ENCODE data around the gene DBT.
"Not testable (repeated sequence)": the region's sequence is repeated elsewhere in the genome, so short reads cannot be mapped to it uniquely, and the experiment has no call there.

DBT gene

GRCh38 chr1:100202703-100203102 lies 46.9 kb downstream of the DBT start:
- TF ChIP-seq FEZF1 (tag by site-specific recombination; IDR thresholded peaks at IDR 0.05) (0 out of 2 replicates have a peak, but pooled peaks have one; percentile 10), OVOL3 (tag by site-specific recombination; IDR thresholded peaks at IDR 0.05) (0 out of 2 replicates have a peak, but pooled peaks have one; percentile 26)
- H3K4me1 ChIP-seq (ENCODE audit: control insufficient read depth, insufficient read depth, low read length); H3K4me3 ChIP-seq (ENCODE audit: low read depth, low read length); H3K27ac ChIP-seq (ENCODE audit: extremely low read depth, low read depth, low read length); H3K9me3 ChIP-seq (ENCODE audit: control insufficient read depth, insufficient read depth, low read depth, low read length); POLR2A ChIA-PET; CTCF ChIA-PET: not testable (repeated sequence)
- H3K36me3 ChIP-seq (ENCODE audit: control insufficient read depth in 2 of 2, insufficient read depth in 1 of 2, low read length in 2 of 2) = peaks cover 5 to 44% of the 10 kb centered on the region in 2 experiments; a peak in 2 of 3 replicates

DNA sequence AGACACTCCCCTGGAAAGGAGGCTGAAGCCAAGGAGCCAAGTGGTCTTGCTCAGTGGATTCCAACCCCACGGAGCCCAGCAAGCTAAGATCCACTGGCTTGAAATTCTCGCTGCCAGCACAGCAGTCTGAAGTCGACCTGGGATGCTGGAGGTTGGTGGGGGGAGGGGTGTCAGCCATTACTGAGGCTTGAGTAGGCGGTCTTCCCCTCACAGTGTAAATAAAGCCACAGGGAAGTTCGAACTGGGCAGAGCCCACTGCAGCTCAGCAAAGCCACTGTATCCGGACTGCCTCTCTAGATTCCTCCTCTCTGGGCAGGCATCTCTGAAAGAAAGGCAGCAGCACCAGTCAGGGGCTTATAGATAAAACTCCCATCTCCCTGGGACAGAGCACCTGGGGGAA lies 49.6 kb downstream of the DBT start:
- POLR2A ChIA-PET; H3K27ac ChIP-seq (ENCODE audit: extremely low read depth, low read depth, low read length); CTCF ChIA-PET; H3K9me3 ChIP-seq (ENCODE audit: control insufficient read depth, insufficient read depth, low read depth, low read length); H3K4me1 ChIP-seq (ENCODE audit: control insufficient read depth, insufficient read depth, low read length); H3K4me3 ChIP-seq (ENCODE audit: low read depth, low read length): not testable (repeated sequence)
- peaks cover 3 to 44% of the 10 kb centered on the region in 2 experiments for H3K36me3 ChIP-seq (ENCODE audit: control insufficient read depth in 2 of 2, insufficient read depth in 1 of 2, low read length in 2 of 2)

DNA sequence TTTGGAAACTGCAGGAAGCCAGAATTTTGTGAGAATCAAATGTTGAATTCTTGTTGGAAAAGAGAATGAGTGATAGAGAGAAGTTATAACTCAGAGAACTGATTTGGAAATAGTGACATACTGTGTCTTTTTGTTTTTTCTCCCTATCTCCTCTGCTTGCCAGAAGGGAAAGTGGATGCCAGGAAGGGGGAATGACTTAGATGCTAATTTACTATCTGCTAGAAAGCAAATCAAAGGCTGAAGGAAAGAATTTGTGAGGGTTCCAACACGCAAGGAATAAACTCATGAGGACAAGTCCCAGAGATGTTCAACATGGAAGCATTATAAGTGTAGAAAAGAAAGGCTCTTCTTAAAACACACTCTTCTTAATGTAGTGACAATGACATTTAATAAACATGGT lies 51.0 kb downstream of the DBT start:
- ChIA-PET CTCF (no interaction called here), POLR2A (interaction anchor here (0.6 kb wide), 1 partner anchor 260 kb away, joined by 3 read pairs; no protein-coding TSS in a partner anchor)
- Histone ChIP-seq H3K9me3 (ENCODE audit: control insufficient read depth, insufficient read depth, low read depth, low read length) (no peaks in the 10 kb centered on the region), H3K36me3 (ENCODE audit: control insufficient read depth in 2 of 2, insufficient read depth in 1 of 2, low read length in 2 of 2) (peaks cover 12 to 44% of the 10 kb centered on the region in 2 experiments), H3K4me1 (ENCODE audit: control insufficient read depth, insufficient read depth, low read length) (no peaks in the 10 kb centered on the region), H3K27ac (ENCODE audit: extremely low read depth, low read depth, low read length) (no peak overlapping the region), H3K4me3 (ENCODE audit: low read depth, low read length) (no peak overlapping the region)
- TF ChIP-seq, protein P1, sequence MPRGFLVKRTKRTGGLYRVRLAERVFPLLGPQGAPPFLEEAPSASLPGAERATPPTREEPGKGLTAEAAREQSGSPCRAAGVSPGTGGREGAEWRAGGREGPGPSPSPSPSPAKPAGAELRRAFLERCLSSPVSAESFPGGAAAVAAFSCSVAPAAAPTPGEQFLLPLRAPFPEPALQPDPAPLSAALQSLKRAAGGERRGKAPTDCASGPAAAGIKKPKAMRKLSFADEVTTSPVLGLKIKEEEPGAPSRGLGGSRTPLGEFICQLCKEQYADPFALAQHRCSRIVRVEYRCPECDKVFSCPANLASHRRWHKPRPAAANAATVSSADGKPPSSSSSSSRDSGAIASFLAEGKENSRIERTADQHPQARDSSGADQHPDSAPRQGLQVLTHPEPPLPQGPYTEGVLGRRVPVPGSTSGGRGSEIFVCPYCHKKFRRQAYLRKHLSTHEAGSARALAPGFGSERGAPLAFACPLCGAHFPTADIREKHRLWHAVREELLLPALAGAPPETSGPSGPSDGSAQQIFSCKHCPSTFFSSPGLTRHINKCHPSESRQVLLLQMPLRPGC (tag by site-specific recombination; IDR thresholded peaks at IDR 0.05) = no peak
- TF ChIP-seq ZNF202 (tag by site-specific recombination; IDR thresholded peaks at IDR 0.05; ENCODE audit: borderline replicate concordance) (no peak), ZNF529 (tag by site-specific recombination; IDR thresholded peaks at IDR 0.05; ENCODE audit: insufficient replicate concordance) (no peak), YY2 (tag by site-specific recombination; IDR thresholded peaks at IDR 0.05) (no peak), TRIM28 (IDR thresholded peaks at IDR 0.05; ENCODE audit: borderline replicate concordance, low read length) (no peak)

DNA sequence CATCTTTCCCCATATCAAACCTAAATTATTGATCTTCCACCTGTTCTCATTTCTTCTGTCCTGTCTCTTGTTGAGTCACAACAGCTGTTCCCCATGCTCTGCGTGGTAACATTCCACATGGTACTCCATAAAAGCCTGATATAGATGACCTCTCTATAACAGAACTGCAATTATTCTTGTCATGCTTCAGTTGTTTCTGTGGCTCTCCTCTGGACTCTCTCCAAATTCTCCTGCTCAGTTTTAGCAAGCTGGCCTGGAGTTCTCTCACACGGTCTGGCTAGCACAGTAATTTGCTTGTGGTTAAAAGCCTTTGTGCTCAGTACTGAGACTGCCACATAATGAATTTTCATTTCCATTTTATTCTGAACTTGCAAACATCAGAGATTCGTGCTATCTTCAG lies 61.0 kb downstream of the DBT start:
- no peaks in the 10 kb centered on the region for H3K9me3 ChIP-seq (ENCODE audit: control insufficient read depth, insufficient read depth, low read depth, low read length)
- ChIA-PET CTCF (interaction anchor here (0.6 kb wide), 1 partner anchor 1166 kb away, joined by 3 read pairs; no protein-coding TSS in a partner anchor), POLR2A (no interaction called here)
- H3K27ac ChIP-seq (ENCODE audit: extremely low read depth, low read depth, low read length) = no peak overlapping the region
- no peak overlapping the region for H3K4me3 ChIP-seq (ENCODE audit: low read depth, low read length)
- 0 out of 2 replicates have a peak, but pooled peaks cover 5% of the 10 kb centered on the region for H3K4me1 ChIP-seq (ENCODE audit: control insufficient read depth, insufficient read depth, low read length)
- H3K36me3 ChIP-seq (ENCODE audit: control insufficient read depth in 2 of 2, insufficient read depth in 1 of 2, low read length in 2 of 2) = peaks cover 0 to 3% of the 10 kb centered on the region in 2 experiments; a peak in 1 of 3 replicates
- no peak for TF ChIP-seq WT1 (tag by site-specific recombination; IDR thresholded peaks at IDR 0.05)
- no peak for TF ChIP-seq ZNF391 (tag by site-specific recombination; IDR thresholded peaks at IDR 0.05; ENCODE audit: borderline replicate concordance, low read depth)
- TF ChIP-seq ZNF366 (tag by site-specific recombination; conservative IDR thresholded peaks at IDR 0.05) = peak; percentile 32; the same call in 1 of the 2 replicates
- TF ChIP-seq IKZF3 (tag by site-specific recombination; IDR thresholded peaks at IDR 0.05) = 0 out of 2 replicates have a peak, but pooled peaks have one; percentile 38
- no peak for TF ChIP-seq ZNF114 (tag by site-specific recombination; IDR thresholded peaks at IDR 0.05)
- TF ChIP-seq ZXDB (tag by site-specific recombination; IDR thresholded peaks at IDR 0.05) = peak; percentile 30; the same call in 1 of the 2 replicates
- TF ChIP-seq, protein P2, sequence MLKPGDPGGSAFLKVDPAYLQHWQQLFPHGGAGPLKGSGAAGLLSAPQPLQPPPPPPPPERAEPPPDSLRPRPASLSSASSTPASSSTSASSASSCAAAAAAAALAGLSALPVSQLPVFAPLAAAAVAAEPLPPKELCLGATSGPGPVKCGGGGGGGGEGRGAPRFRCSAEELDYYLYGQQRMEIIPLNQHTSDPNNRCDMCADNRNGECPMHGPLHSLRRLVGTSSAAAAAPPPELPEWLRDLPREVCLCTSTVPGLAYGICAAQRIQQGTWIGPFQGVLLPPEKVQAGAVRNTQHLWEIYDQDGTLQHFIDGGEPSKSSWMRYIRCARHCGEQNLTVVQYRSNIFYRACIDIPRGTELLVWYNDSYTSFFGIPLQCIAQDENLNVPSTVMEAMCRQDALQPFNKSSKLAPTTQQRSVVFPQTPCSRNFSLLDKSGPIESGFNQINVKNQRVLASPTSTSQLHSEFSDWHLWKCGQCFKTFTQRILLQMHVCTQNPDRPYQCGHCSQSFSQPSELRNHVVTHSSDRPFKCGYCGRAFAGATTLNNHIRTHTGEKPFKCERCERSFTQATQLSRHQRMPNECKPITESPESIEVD (tag by site-specific recombination; IDR thresholded peaks at IDR 0.05) = peak; percentile 81
- TF ChIP-seq, protein P3, sequence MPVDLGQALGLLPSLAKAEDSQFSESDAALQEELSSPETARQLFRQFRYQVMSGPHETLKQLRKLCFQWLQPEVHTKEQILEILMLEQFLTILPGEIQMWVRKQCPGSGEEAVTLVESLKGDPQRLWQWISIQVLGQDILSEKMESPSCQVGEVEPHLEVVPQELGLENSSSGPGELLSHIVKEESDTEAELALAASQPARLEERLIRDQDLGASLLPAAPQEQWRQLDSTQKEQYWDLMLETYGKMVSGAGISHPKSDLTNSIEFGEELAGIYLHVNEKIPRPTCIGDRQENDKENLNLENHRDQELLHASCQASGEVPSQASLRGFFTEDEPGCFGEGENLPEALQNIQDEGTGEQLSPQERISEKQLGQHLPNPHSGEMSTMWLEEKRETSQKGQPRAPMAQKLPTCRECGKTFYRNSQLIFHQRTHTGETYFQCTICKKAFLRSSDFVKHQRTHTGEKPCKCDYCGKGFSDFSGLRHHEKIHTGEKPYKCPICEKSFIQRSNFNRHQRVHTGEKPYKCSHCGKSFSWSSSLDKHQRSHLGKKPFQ (tag by site-specific recombination; IDR thresholded peaks at IDR 0.05) = no peak; the same call in 1 of the 2 replicates
- TF ChIP-seq, protein P4, sequence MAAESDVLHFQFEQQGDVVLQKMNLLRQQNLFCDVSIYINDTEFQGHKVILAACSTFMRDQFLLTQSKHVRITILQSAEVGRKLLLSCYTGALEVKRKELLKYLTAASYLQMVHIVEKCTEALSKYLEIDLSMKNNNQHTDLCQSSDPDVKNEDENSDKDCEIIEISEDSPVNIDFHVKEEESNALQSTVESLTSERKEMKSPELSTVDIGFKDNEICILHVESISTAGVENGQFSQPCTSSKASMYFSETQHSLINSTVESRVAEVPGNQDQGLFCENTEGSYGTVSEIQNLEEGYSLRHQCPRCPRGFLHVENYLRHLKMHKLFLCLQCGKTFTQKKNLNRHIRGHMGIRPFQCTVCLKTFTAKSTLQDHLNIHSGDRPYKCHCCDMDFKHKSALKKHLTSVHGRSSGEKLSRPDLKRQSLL (tag by site-specific recombination; IDR thresholded peaks at IDR 0.05) = no peak
- TF ChIP-seq OSR2 (tag by site-specific recombination; IDR thresholded peaks at IDR 0.05) = peak; percentile 55; the same call in 1 of the 2 replicates
- 0 out of 2 replicates have a peak, but pooled peaks have one; percentile 14 for TF ChIP-seq ZNF335 (tag by site-specific recombination; conservative IDR thresholded peaks at IDR 0.05)
- TF ChIP-seq SP7 (tag by site-specific recombination; IDR thresholded peaks at IDR 0.05) = peak; percentile 87
- no peak for TF ChIP-seq ZNF548 (tag by site-specific recombination; IDR thresholded peaks at IDR 0.05)
- TF ChIP-seq YY1 (tag by site-specific recombination; IDR thresholded peaks at IDR 0.05) = no peak
- peak; percentile 79; the same call in 1 of the 2 replicates for TF ChIP-seq SCRT1 (tag by site-specific recombination; IDR thresholded peaks at IDR 0.05; ENCODE audit: borderline replicate concordance)
- peak; percentile 56 for TF ChIP-seq GLIS1 (tag by site-specific recombination; IDR thresholded peaks at IDR 0.05)
